PC-9 (cell line): Measurements from ENCODE around the gene EAF1. TPM values are rescaled to one million over a fixed set of nuclear protein-coding genes. Genes with fewer than 3 reads are reported as not detected.
"Not testable (repeated sequence)": the region's sequence is repeated elsewhere in the genome, so short reads cannot be mapped to it uniquely, and the experiment has no call there.

ENCODE experiments used
- BruUV-seq: library from RNA; stranded (reverse); fragments of 400-500 nt; replicated peaks from 2 replicates; lab custom pipeline; 2021; lab: Mats Ljungman, UMichigan
- CTCF ChIA-PET: fragments of 300-600 bp; sonication (Branson Sonifier 250); formaldehyde crosslinking; loops from one replicate; lab custom pipeline; 2022; ENCODE audit warnings: antibody characterized with exemption; lab: Charles Lee
- POLR2A ChIA-PET: fragments of 300-600 bp; sonication (Branson Sonifier 250); formaldehyde crosslinking; loops from one replicate; lab custom pipeline; 2022; ENCODE audit warnings: antibody characterized with exemption; ENCODE audit not compliant: unreplicated experiment; lab: Charles Lee
- DNase-seq, 2 experiments: peaks; one replicate each; pipeline versions ENCODE4 v3.0.0 to v3.0.0-alpha.2; 2015 to 2022; ENCODE audit warnings: mixed read lengths in 1 of 2
- H2AFZ ChIP-seq: fragments of 200-600 bp; sonication (generic); 2 replicates; pipeline ENCODE4 v1.8.1; 2017; ENCODE audit warnings: antibody characterized with exemption
- H3F3A ChIP-seq: fragments of 200-600 bp; sonication (generic); 2 replicates; pipeline ENCODE4 v1.8.1; 2017; ENCODE audit warnings: antibody characterized with exemption, mild to moderate bottlenecking, low read depth; ENCODE audit not compliant: insufficient read depth
- H3K27ac ChIP-seq: fragments of 200-600 bp; sonication (generic); 2 replicates; pipeline ENCODE4 v1.6.1; 2016; ENCODE audit warnings: mixed run types
- H3K27me3 ChIP-seq: fragments of 200-600 bp; sonication (generic); 2 replicates; pipeline ENCODE4 v1.6.1; 2016; ENCODE audit warnings: low read depth, mixed run types; ENCODE audit not compliant: insufficient read depth
- H3K36me3 ChIP-seq: fragments of 200-600 bp; sonication (generic); 2 replicates; pipeline ENCODE4 v1.6.1; 2016; ENCODE audit warnings: low read depth, mixed run types
- H3K4me1 ChIP-seq: fragments of 200-600 bp; sonication (generic); replicated peaks from 2 replicates; pipeline ENCODE4 v1.6.1; 2016; ENCODE audit warnings: mixed run types; ENCODE audit not compliant: insufficient read depth
- H3K4me2 ChIP-seq: fragments of 200-600 bp; sonication (generic); 2 replicates; pipeline ENCODE4 v1.6.1; 2017; ENCODE audit warnings: mixed run types
- H3K4me3 ChIP-seq: fragments of 200-600 bp; sonication (generic); 2 replicates; pipeline ENCODE4 v1.6.1; 2016; ENCODE audit warnings: mixed run types
- H3K79me2 ChIP-seq: fragments of 200-600 bp; sonication (generic); 2 replicates; pipeline ENCODE4 v1.6.1; 2017; ENCODE audit warnings: low read depth, mixed run types
- H3K9me2 ChIP-seq: fragments of 200-600 bp; sonication (generic); 2 replicates; pipeline ENCODE4 v1.8.1; 2017; ENCODE audit warnings: mild to moderate bottlenecking; ENCODE audit not compliant: insufficient read depth
- H3K9me3 ChIP-seq: fragments of 200-600 bp; sonication (generic); 2 replicates; pipeline ENCODE4 v1.8.1; 2016; ENCODE audit warnings: low read depth; ENCODE audit not compliant: insufficient read depth
- H4K20me1 ChIP-seq: fragments of 200-600 bp; sonication (generic); 2 replicates; pipeline ENCODE4 v1.8.1; 2017; ENCODE audit not compliant: insufficient read depth
- CTCF ChIP-seq: fragments of 200-600 bp; sonication (generic); conservative IDR thresholded peaks from 2 replicates; pipeline ENCODE4 v1.6.1; 2017; ENCODE audit warnings: mixed run types, antibody characterized with exemption, mild to moderate bottlenecking, moderate library complexity
- EZH2 ChIP-seq: fragments of 200-600 bp; sonication (generic); IDR thresholded peaks from 2 replicates; pipeline ENCODE4 v1.8.0; 2017; ENCODE audit warnings: antibody characterized with exemption, low read depth
- intact Hi-C: fragments of 100-400 bp; cut with micrococcal nuclease; formaldehyde crosslinking; loops from one replicate; pipeline ENCODE4 v1.10.0; 2022; ENCODE audit not compliant: unreplicated experiment
- total RNA-seq: library from RNA; stranded (reverse); gene quantifications from 2 replicates; pipeline ENCODE4 v1.2.3, GENCODE V29; 2021

Gene EAF1
- total RNA-seq, 1 experiment from 2014 or later: 16.4 TPM

- Histone ChIP-seq H4K20me1 (no peaks in the 10 kb centered on the region), H3K9me3 (no peaks in the 10 kb centered on the region), H3K27ac (no peak overlapping the region), H3K4me1 (no peaks in the 10 kb centered on the region), H3K36me3 (no peaks in the 10 kb centered on the region), H3K79me2 (no peaks in the 10 kb centered on the region), H3F3A (no peaks in the 10 kb centered on the region), H2AFZ (no peak overlapping the region), H3K4me2 (no peak overlapping the region), H3K27me3 (0 out of 2 replicates have a peak, but pooled peaks cover 3% of the 10 kb centered on the region), H3K4me3 (no peak overlapping the region), H3K9me2 (no peaks in the 10 kb centered on the region)
- ChIA-PET CTCF (no interaction called here), POLR2A (no interaction called here)
- no peak for DNase-seq
- TF ChIP-seq EZH2 (no peak), CTCF (no peak)
- BruUV-seq: no TSS peak
- intact Hi-C loops: no loop called here
Measured at GRCh38 chr3:15477951-15478639, 50.7 kb downstream of the EAF1 start.

GRCh38 chr3:15478640-15478979 lies 51.2 kb downstream of the EAF1 start:
- POLR2A ChIA-PET: no interaction called here
- CTCF ChIA-PET: no interaction called here

GRCh38 chr3:15479400-15480224 lies 52.2 kb downstream of the EAF1 start:
- no peaks in the 10 kb centered on the region for H3K9me2 ChIP-seq
- intact Hi-C loops: no loop called here
- H4K20me1 ChIP-seq: no peaks in the 10 kb centered on the region
- no peaks in the 10 kb centered on the region for H3K9me3 ChIP-seq
- CTCF ChIA-PET: no interaction called here
- no peaks in the 10 kb centered on the region for H3F3A ChIP-seq
- H3K4me1 ChIP-seq: no peaks in the 10 kb centered on the region
- POLR2A ChIA-PET: no interaction called here
- DNase-seq: no peak
- H3K36me3 ChIP-seq: no peaks in the 10 kb centered on the region
- no peak overlapping the region for H3K4me3 ChIP-seq
- H3K4me2 ChIP-seq: no peak overlapping the region
- no peaks in the 10 kb centered on the region for H3K79me2 ChIP-seq
- TF ChIP-seq EZH2 (no peak), CTCF (no peak)
- BruUV-seq: no TSS peak
- H2AFZ ChIP-seq: no peak overlapping the region
- H3K27me3 ChIP-seq: 0 out of 2 replicates have a peak, but pooled peaks cover 11% of the 10 kb centered on the region
- H3K27ac ChIP-seq: no peak overlapping the region

More at GRCh38 chr3:15478640-15478979, 51.2 kb downstream of the EAF1 start:
- Histone ChIP-seq H4K20me1 (no peaks in the 10 kb centered on the region), H3K9me2 (no peaks in the 10 kb centered on the region), H3K4me3 (no peak overlapping the region), H3K79me2 (no peaks in the 10 kb centered on the region), H3F3A (no peaks in the 10 kb centered on the region), H3K9me3 (no peaks in the 10 kb centered on the region), H3K27me3 (0 out of 2 replicates have a peak, but pooled peaks cover 7% of the 10 kb centered on the region), H3K27ac (no peak overlapping the region), H3K36me3 (no peaks in the 10 kb centered on the region), H3K4me2 (no peak overlapping the region), H2AFZ (no peak overlapping the region), H3K4me1 (no peaks in the 10 kb centered on the region)
- no TSS peak for BruUV-seq
- TF ChIP-seq CTCF (no peak), EZH2 (no peak)
- intact Hi-C loops: no loop called here
- no peak for DNase-seq

- H3K79me2 ChIP-seq, H3K27ac ChIP-seq, H4K20me1 ChIP-seq, H3K9me2 ChIP-seq, intact Hi-C loops, H3F3A ChIP-seq, H3K4me1 ChIP-seq, BruUV-seq, H2AFZ ChIP-seq, POLR2A ChIA-PET, H3K4me2 ChIP-seq, H3K9me3 ChIP-seq, H3K36me3 ChIP-seq, DNase-seq, H3K4me3 ChIP-seq, CTCF ChIA-PET: not testable (repeated sequence)
- peaks cover 16% of the 10 kb centered on the region; the same call in 1 of the 2 replicates for H3K27me3 ChIP-seq
Measured at GRCh38 chr3:15484551-15484950, 57.2 kb downstream of the EAF1 start.
